GM23338 (cell line): ENCODE data around the gene GJA1.

Experiments used
- CREB1 ChIP-seq: fragments of 250-450 bp; sonication (Bioruptor Pico); IDR thresholded peaks from 2 replicates; pipeline ENCODE4 v1.5.0; 2020; ENCODE audit warnings: low read depth, mild to moderate bottlenecking, moderate library complexity
- CTCF ChIP-seq, 2 experiments: fragments of 200-600 bp in 1 of 2; sonication (generic) in 1 of 2; conservative IDR thresholded peaks; 2 replicates each; pipeline versions ENCODE4 v1.5.1 to v1.6.1; 2016 to 2017; ENCODE audit warnings: antibody characterized with exemption in 2 of 2, low read depth in 2 of 2, mild to moderate bottlenecking in 2 of 2, moderate library complexity in 1 of 2
- EZH2 ChIP-seq: fragments of 200-600 bp; sonication (generic); IDR thresholded peaks from one replicate; pipeline ENCODE4 v1.8.0; 2017; ENCODE audit warnings: antibody characterized with exemption, mild to moderate bottlenecking, low read depth; ENCODE audit not compliant: unreplicated experiment
- EZH2phosphoT487 ChIP-seq: fragments of 200-600 bp; sonication (generic); IDR thresholded peaks from one replicate; pipeline ENCODE4 v1.8.1; 2018; ENCODE audit warnings: antibody characterized with exemption; ENCODE audit not compliant: unreplicated experiment
- JUNB ChIP-seq: IDR thresholded peaks from one replicate; pipeline ENCODE4 v1.6.1; 2016; ENCODE audit warnings: antibody characterized with exemption; ENCODE audit not compliant: unreplicated experiment
- POLR2AphosphoS5 ChIP-seq: IDR thresholded peaks from 2 replicates; pipeline ENCODE4 v1.6.1; 2016; ENCODE audit warnings: antibody characterized with exemption, low read depth
- REST ChIP-seq: IDR thresholded peaks from one replicate; pipeline ENCODE4 v1.6.1; 2018; ENCODE audit warnings: antibody characterized with exemption; ENCODE audit not compliant: unreplicated experiment
- ZNF331 ChIP-seq: fragments of 250-450 bp; sonication (Bioruptor Pico); IDR thresholded peaks from 2 replicates; pipeline ENCODE4 v1.5.0; 2020; ENCODE audit warnings: low read depth, mild to moderate bottlenecking, moderate library complexity

- no peak for TF ChIP-seq CTCF (conservative IDR thresholded peaks at IDR 0.05; ENCODE audit: low read depth in 2 of 2)
- TF ChIP-seq REST: no peak
- TF ChIP-seq EZH2: no peak
- no peak for TF ChIP-seq ZNF331 (CRISPR knock-in tag)
- no peak for TF ChIP-seq EZH2phosphoT487
- no peak for TF ChIP-seq POLR2AphosphoS5
- TF ChIP-seq CREB1 (CRISPR knock-in tag): no peak
- no peak for TF ChIP-seq JUNB
These were observed 44.8 kb downstream of the GJA1 start for GRCh38 chr6:121480099-121480713.
